GM12875 (cell line): ENCODE measurements around the gene DSCAM.

Experiments
- H3K4me3 ChIP-seq: one replicate; pipeline ENCODE4 v1.5.1; 2011; ENCODE audit warnings: low read depth, low read length, control low read depth
- TF ChIP-seq, protein P1 (sequence below): IDR thresholded peaks from 2 replicates; pipeline ENCODE4 v1.5.1; 2011; ENCODE audit warnings: low read depth, mild to moderate bottlenecking, control low read depth, inconsistent platforms, low read length, moderate library complexity, borderline replicate concordance; ENCODE audit not compliant: insufficient read depth

DSCAM gene

DNA sequence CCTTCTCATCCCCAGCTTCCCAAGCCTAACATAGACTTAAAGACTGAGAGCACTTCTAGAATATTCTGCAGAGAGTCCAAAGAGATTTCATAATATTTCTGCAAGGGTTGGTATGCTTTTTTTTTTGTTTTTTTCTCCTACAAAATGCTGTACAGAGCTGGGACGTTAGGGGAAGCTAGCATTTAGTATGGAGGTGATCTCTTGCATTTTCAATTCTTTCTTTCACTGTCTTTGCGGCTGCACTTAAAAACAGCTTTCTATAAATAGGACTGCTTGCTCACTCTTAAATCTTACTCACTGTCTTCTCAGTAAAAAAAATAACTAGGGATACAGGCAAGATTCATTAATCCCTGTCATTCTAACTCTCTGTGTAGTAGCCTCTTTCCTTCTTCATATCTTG is 7.4 kb downstream of the DSCAM start:
- H3K4me3 ChIP-seq, result no peak overlapping the region
- TF ChIP-seq, protein P1, sequence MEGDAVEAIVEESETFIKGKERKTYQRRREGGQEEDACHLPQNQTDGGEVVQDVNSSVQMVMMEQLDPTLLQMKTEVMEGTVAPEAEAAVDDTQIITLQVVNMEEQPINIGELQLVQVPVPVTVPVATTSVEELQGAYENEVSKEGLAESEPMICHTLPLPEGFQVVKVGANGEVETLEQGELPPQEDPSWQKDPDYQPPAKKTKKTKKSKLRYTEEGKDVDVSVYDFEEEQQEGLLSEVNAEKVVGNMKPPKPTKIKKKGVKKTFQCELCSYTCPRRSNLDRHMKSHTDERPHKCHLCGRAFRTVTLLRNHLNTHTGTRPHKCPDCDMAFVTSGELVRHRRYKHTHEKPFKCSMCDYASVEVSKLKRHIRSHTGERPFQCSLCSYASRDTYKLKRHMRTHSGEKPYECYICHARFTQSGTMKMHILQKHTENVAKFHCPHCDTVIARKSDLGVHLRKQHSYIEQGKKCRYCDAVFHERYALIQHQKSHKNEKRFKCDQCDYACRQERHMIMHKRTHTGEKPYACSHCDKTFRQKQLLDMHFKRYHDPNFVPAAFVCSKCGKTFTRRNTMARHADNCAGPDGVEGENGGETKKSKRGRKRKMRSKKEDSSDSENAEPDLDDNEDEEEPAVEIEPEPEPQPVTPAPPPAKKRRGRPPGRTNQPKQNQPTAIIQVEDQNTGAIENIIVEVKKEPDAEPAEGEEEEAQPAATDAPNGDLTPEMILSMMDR, result no peak

DNA sequence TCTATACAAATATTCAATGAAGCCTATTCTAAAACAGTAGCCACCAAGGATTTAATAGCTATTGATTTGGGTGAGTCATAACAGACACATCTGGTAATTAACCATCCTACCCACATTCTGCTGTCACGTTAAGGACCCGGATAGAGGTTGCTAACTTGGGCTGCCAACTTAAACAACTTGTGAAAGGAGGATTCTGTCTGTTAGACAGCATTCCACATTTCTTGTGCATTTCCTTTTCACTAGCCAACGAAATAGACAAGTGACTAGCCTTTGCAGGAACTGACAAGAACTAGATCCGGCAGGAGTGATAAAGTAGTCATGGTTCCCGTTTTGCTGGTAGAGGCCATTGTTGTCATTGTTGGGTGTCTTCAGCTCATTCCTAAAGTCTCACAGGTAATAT is 9.5 kb downstream of the DSCAM start:
- TF ChIP-seq, protein P1, result no peak
- H3K4me3 ChIP-seq, result no peak overlapping the region

DNA sequence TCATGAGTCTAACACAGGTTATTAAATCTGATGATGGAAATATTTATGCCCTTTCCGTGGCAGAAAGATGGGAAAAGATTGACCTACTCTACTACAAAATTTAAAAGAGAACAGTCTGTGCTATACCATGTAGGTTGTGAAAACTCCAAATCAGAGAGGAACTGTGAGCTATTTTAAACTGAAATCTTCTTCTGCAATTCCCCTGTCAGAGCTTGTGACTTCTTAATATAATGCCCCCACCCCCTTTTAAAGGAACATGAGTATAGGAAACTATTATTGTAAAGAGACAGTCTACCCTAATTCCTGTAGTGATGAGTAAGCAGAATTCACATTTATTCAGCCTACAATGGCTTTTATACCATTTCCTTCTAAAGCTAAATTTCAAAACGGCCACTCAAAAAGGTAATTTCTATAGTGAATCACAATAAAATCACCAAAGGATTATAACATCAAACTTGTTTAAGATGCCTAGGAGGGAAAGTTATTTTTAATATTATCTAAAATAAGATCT is 11.7 kb downstream of the DSCAM start:
- TF ChIP-seq, protein P1, result no peak
- no peak overlapping the region for H3K4me3 ChIP-seq

DNA sequence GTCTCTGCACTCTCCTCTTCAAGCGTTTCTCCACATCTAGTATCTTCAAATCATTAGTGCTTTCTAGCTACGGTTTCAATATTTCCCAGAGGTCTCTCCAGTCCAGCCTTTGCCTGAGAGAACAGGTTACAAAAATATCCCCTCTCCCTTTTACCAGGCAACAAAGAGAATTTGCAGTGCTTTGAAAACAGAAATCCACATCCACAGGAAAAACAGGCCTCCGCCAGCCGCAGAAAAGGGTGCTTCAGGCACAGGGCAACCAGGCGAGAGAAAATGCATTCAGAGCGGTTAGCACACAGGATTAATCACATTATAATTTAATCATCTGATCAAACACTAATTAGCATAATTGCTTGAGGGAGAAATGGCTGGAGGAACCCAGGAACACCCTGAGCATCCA is 13.8 kb downstream of the DSCAM start:
- no peak overlapping the region for H3K4me3 ChIP-seq
- TF ChIP-seq, protein P1, result no peak

DNA sequence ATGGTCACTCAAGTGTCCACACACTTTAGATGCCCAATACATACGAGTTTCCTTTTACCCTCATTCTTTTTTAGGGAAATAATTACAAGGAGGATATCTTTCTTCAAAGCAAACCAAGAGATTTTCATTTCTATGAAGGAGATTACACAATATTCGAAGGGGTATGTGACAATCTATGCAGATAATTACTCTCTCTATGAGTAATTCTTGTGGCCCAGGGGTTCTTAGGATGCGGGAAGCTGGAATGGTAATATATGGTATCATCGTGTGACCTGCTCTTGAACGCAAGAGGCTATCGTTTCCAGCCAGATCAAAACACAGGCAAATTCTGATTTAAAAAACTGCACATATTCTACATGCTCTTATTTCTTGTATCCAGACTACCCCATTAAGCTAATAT is 14.6 kb downstream of the DSCAM start:
- no peak overlapping the region for H3K4me3 ChIP-seq
- TF ChIP-seq, protein P1, result no peak

DNA sequence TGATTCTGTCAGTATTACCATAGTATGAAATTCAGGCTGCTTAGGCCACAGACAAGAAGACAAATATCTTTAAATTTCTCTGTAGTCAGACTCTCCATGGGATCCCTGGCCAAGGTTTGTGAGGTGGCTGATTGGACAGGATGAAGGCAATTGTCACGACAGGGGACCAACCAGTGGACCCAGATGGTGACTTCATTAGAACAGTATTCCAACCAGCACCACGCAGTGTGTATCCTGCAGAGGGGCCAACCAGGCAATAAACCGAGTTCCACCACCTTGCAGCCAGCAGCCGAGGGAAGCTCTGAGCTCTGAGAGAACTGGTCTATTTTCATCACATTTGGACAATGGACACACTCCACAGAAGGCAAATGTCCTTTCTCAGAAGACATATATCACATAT is 16.1 kb downstream of the DSCAM start:
- no peak overlapping the region for H3K4me3 ChIP-seq
- TF ChIP-seq, protein P1, result no peak

DNA sequence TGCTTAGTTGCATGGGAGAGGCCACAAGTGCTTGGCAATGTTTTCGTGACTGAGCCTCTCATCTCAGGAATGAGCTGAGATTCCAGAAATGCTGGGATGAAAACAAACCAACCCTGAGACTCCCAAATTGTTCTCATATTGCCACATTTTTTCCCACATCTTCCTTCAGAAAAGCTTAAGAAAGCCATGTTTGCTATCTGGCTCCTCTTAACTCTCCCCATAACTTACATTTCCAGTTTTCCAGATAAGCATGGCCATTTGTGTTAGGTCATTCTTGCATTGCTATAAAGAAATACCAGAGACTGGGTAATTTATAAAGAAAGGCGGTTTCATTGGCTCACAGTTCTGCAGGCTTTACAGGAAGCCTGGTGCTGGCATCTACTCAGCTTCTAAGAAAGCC is 17.2 kb downstream of the DSCAM start:
- TF ChIP-seq, protein P1, result no peak
- no peak overlapping the region for H3K4me3 ChIP-seq
